A673 (cell line): ENCODE data around the gene NPIPB2.

Experiments used
- EZH2 ChIP-seq: fragments of 200-600 bp; sonication (generic); IDR thresholded peaks from 2 replicates; pipeline ENCODE4 v1.6.1; 2017; ENCODE audit warnings: borderline replicate concordance, low read depth, mild to moderate bottlenecking, mixed read lengths, antibody characterized with exemption, low read length; ENCODE audit not compliant: poor library complexity, severe bottlenecking
- TF ChIP-seq, protein P1 (sequence below): fragments of 300-800, 200-600 bp; sonication (generic); conservative IDR thresholded peaks from 2 replicates; pipeline ENCODE4 v1.5.1; 2017; ENCODE audit warnings: low read depth, mild to moderate bottlenecking, antibody characterized with exemption, low read length, moderate library complexity, mixed read lengths

- TF ChIP-seq, protein P1, sequence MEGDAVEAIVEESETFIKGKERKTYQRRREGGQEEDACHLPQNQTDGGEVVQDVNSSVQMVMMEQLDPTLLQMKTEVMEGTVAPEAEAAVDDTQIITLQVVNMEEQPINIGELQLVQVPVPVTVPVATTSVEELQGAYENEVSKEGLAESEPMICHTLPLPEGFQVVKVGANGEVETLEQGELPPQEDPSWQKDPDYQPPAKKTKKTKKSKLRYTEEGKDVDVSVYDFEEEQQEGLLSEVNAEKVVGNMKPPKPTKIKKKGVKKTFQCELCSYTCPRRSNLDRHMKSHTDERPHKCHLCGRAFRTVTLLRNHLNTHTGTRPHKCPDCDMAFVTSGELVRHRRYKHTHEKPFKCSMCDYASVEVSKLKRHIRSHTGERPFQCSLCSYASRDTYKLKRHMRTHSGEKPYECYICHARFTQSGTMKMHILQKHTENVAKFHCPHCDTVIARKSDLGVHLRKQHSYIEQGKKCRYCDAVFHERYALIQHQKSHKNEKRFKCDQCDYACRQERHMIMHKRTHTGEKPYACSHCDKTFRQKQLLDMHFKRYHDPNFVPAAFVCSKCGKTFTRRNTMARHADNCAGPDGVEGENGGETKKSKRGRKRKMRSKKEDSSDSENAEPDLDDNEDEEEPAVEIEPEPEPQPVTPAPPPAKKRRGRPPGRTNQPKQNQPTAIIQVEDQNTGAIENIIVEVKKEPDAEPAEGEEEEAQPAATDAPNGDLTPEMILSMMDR, result no peak
- TF ChIP-seq EZH2, result no peak
These were observed 15.9 kb upstream of the NPIPB2 start for GRCh38 chr16:11957591-11958395.
